Measurements from ENCODE around the gene CLN6. TPM values are rescaled to one million over a fixed set of nuclear protein-coding genes. Genes with fewer than 3 reads are reported as not detected.

The CLN6 gene
- total RNA-seq, 1 experiment from 2014 or later, result 43.4 TPM

- in situ Hi-C loops (cut with HindIII; ENCODE audit: low sequenced_read_pairs), result no loop called here
- DNase-seq (ENCODE audit: low spot score), result no peak
Measured at GRCh38 chr15:68197661-68198437, 31.7 kb downstream of the CLN6 start.

- in situ Hi-C loops (cut with HindIII; ENCODE audit: low sequenced_read_pairs), result no loop called here
- DNase-seq (ENCODE audit: low spot score), result no peak
Measured at GRCh38 chr15:68197170-68197492, 32.4 kb downstream of the CLN6 start.

GRCh38 chr15:68196445-68197169 lies 32.9 kb downstream of the CLN6 start:
- in situ Hi-C loops (cut with HindIII; ENCODE audit: low sequenced_read_pairs), result no loop called here
- DNase-seq (ENCODE audit: low spot score), result no peak

- in situ Hi-C loops (cut with HindIII; ENCODE audit: low sequenced_read_pairs), result no loop called here
- no peak for DNase-seq (ENCODE audit: low spot score)
Measured at GRCh38 chr15:68195336-68196112, 34.0 kb downstream of the CLN6 start.

- in situ Hi-C loops (cut with HindIII; ENCODE audit: low sequenced_read_pairs), result no loop called here
- peak; percentile 84 for DNase-seq (ENCODE audit: low spot score)
Measured at GRCh38 chr15:68192804-68193486, 36.6 kb downstream of the CLN6 start.

GRCh38 chr15:68192117-68192516 lies 37.4 kb downstream of the CLN6 start:
- in situ Hi-C loops (cut with HindIII; ENCODE audit: low sequenced_read_pairs), result no loop called here
- no peak for DNase-seq (ENCODE audit: low spot score)

GRCh38 chr15:68191555-68191954 lies 38.0 kb downstream of the CLN6 start:
- in situ Hi-C loops (cut with HindIII; ENCODE audit: low sequenced_read_pairs), result no loop called here
- DNase-seq (ENCODE audit: low spot score), result no peak

GRCh38 chr15:68190048-68190447 lies 39.5 kb downstream of the CLN6 start:
- DNase-seq (ENCODE audit: low spot score), result no peak
- in situ Hi-C loops (cut with HindIII; ENCODE audit: low sequenced_read_pairs), result no loop called here

- DNase-seq (ENCODE audit: low spot score), result no peak
- in situ Hi-C loops (cut with HindIII; ENCODE audit: low sequenced_read_pairs), result no loop called here
Measured at GRCh38 chr15:68188647-68189046, 40.9 kb downstream of the CLN6 start.

- in situ Hi-C loops (cut with HindIII; ENCODE audit: low sequenced_read_pairs), result no loop called here
- DNase-seq (ENCODE audit: low spot score), result peak; percentile 92
Measured at GRCh38 chr15:68187559-68187958, 42.0 kb downstream of the CLN6 start.

GRCh38 chr15:68186671-68187397 lies 42.7 kb downstream of the CLN6 start:
- in situ Hi-C loops (cut with HindIII; ENCODE audit: low sequenced_read_pairs), result no loop called here
- peak; percentile 65 for DNase-seq (ENCODE audit: low spot score)

GRCh38 chr15:68184616-68185480 lies 44.7 kb downstream of the CLN6 start:
- no peak for DNase-seq (ENCODE audit: low spot score)
- in situ Hi-C loops (cut with HindIII; ENCODE audit: low sequenced_read_pairs), result no loop called here

- no peak for DNase-seq (ENCODE audit: low spot score)
- in situ Hi-C loops (cut with HindIII; ENCODE audit: low sequenced_read_pairs), result no loop called here
Measured at GRCh38 chr15:68183616-68184315, 45.8 kb downstream of the CLN6 start.

- in situ Hi-C loops (cut with HindIII; ENCODE audit: low sequenced_read_pairs), result no loop called here
- DNase-seq (ENCODE audit: low spot score), result no peak
Measured at GRCh38 chr15:68177742-68178141, 51.8 kb downstream of the CLN6 start.

GRCh38 chr15:68176601-68177000 lies 52.9 kb downstream of the CLN6 start:
- DNase-seq (ENCODE audit: low spot score), result no peak

GRCh38 chr15:68175526-68175925 lies 54.0 kb downstream of the CLN6 start:
- no peak for DNase-seq (ENCODE audit: low spot score)
- in situ Hi-C loops (cut with HindIII; ENCODE audit: low sequenced_read_pairs), result no loop called here

More at GRCh38 chr15:68176601-68177000, 52.9 kb downstream of the CLN6 start:
- in situ Hi-C loops (cut with HindIII; ENCODE audit: low sequenced_read_pairs), result no loop called here

- DNase-seq (ENCODE audit: low spot score), result no peak
- in situ Hi-C loops (cut with HindIII; ENCODE audit: low sequenced_read_pairs), result no loop called here
Measured at GRCh38 chr15:68173119-68173518, 56.4 kb downstream of the CLN6 start.

All from G401 (cell line).